ENCODE data around the gene EOLA1. TPM values are rescaled to one million over a fixed set of nuclear protein-coding genes. Genes with fewer than 3 reads are reported as not detected.

EOLA1 gene
- total and polyA plus RNA-seq, 2 experiments from 2014 or later, result 2.5 to 3.3 TPM

- TF ChIP-seq, protein P1, sequence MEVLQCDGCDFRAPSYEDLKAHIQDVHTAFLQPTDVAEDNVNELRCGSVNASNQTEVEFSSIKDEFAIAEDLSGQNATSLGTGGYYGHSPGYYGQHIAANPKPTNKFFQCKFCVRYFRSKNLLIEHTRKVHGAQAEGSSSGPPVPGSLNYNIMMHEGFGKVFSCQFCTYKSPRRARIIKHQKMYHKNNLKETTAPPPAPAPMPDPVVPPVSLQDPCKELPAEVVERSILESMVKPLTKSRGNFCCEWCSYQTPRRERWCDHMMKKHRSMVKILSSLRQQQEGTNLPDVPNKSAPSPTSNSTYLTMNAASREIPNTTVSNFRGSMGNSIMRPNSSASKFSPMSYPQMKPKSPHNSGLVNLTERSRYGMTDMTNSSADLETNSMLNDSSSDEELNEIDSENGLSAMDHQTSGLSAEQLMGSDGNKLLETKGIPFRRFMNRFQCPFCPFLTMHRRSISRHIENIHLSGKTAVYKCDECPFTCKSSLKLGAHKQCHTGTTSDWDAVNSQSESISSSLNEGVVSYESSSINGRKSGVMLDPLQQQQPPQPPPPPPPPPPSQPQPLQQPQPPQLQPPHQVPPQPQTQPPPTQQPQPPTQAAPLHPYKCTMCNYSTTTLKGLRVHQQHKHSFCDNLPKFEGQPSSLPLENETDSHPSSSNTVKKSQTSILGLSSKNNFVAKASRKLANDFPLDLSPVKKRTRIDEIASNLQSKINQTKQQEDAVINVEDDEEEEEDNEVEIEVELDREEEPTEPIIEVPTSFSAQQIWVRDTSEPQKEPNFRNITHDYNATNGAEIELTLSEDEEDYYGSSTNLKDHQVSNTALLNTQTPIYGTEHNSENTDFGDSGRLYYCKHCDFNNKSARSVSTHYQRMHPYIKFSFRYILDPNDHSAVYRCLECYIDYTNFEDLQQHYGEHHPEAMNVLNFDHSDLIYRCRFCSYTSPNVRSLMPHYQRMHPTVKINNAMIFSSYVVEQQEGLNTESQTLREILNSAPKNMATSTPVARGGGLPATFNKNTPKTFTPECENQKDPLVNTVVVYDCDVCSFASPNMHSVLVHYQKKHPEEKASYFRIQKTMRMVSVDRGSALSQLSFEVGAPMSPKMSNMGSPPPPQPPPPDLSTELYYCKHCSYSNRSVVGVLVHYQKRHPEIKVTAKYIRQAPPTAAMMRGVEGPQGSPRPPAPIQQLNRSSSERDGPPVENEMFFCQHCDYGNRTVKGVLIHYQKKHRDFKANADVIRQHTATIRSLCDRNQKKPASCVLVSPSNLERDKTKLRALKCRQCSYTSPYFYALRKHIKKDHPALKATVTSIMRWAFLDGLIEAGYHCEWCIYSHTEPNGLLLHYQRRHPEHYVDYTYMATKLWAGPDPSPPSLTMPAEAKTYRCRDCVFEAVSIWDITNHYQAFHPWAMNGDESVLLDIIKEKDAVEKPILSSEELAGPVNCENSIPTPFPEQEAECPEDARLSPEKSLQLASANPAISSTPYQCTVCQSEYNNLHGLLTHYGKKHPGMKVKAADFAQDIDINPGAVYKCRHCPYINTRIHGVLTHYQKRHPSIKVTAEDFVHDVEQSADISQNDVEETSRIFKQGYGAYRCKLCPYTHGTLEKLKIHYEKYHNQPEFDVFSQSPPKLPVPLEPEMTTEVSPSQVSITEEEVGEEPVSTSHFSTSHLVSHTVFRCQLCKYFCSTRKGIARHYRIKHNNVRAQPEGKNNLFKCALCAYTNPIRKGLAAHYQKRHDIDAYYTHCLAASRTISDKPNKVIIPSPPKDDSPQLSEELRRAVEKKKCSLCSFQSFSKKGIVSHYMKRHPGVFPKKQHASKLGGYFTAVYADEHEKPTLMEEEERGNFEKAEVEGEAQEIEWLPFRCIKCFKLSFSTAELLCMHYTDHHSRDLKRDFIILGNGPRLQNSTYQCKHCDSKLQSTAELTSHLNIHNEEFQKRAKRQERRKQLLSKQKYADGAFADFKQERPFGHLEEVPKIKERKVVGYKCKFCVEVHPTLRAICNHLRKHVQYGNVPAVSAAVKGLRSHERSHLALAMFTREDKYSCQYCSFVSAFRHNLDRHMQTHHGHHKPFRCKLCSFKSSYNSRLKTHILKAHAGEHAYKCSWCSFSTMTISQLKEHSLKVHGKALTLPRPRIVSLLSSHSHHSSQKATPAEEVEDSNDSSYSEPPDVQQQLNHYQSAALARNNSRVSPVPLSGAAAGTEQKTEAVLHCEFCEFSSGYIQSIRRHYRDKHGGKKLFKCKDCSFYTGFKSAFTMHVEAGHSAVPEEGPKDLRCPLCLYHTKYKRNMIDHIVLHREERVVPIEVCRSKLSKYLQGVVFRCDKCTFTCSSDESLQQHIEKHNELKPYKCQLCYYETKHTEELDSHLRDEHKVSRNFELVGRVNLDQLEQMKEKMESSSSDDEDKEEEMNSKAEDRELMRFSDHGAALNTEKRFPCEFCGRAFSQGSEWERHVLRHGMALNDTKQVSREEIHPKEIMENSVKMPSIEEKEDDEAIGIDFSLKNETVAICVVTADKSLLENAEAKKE (CRISPR knock-in tag; IDR thresholded peaks at IDR 0.05), result no peak
- TF ChIP-seq ZNF114 (CRISPR knock-in tag; IDR thresholded peaks at IDR 0.05) (no peak), REST (IDR thresholded peaks at IDR 0.05; ENCODE audit: unreplicated experiment) (no peak), CREB1 (CRISPR knock-in tag; IDR thresholded peaks at IDR 0.05; ENCODE audit: low read depth) (no peak)
These were observed 19.4 kb upstream of the EOLA1 start (continued) for GRCh38 chrX:149521438-149521837.

GRCh38 chrX:149522916-149523315, 17.9 kb upstream of the EOLA1 start:
- H3K4me1 Mint-ChIP-seq, result peaks cover 12% of the 10 kb centered on the region; the same call in 2 of the 3 replicates
- no peaks in the 10 kb centered on the region for H3K36me3 Mint-ChIP-seq (ENCODE audit: low read depth)
- Histone ChIP-seq H3K27me3 (ENCODE audit: insufficient read depth) (no peaks in the 10 kb centered on the region), H3K9me2 (ENCODE audit: insufficient read depth) (no peaks in the 10 kb centered on the region), H3K79me2 (replicated peaks; ENCODE audit: insufficient read depth) (no peaks in the 10 kb centered on the region), H3F3A (replicated peaks; ENCODE audit: low read depth) (no peaks in the 10 kb centered on the region), H3K27ac (ENCODE audit: low read depth) (no peak overlapping the region), H3K36me3 (ENCODE audit: insufficient read depth) (no peaks in the 10 kb centered on the region), H2AFZ (no peak overlapping the region), H3K4me3 (no peak overlapping the region), H3K4me1 (ENCODE audit: insufficient read depth) (no peaks in the 10 kb centered on the region), H4K20me1 (replicated peaks; ENCODE audit: insufficient read depth) (no peaks in the 10 kb centered on the region), H3K4me2 (no peak overlapping the region)
- no peak for DNase-seq (ENCODE audit: low spot score)
- no peaks in the 10 kb centered on the region for H3K9me3 Mint-ChIP-seq
- no peak for ATAC-seq
- H3K4me3 Mint-ChIP-seq, result no peak overlapping the region
- H3K27ac Mint-ChIP-seq, result no peak overlapping the region
- peaks cover 4% of the 10 kb centered on the region for H3K27me3 Mint-ChIP-seq (ENCODE audit: insufficient read depth, low read depth, poor library complexity)
- TF ChIP-seq CREB1 (CRISPR knock-in tag; IDR thresholded peaks at IDR 0.05; ENCODE audit: low read depth) (no peak), ZNF114 (CRISPR knock-in tag; IDR thresholded peaks at IDR 0.05) (no peak), JUNB (IDR thresholded peaks at IDR 0.05; ENCODE audit: unreplicated experiment) (no peak), POLR2AphosphoS5 (IDR thresholded peaks at IDR 0.05; ENCODE audit: low read depth) (no peak), EZH2phosphoT487 (IDR thresholded peaks at IDR 0.05; ENCODE audit: unreplicated experiment) (no peak), EZH2 (IDR thresholded peaks at IDR 0.05; ENCODE audit: low read depth, unreplicated experiment) (no peak), ZNF331 (CRISPR knock-in tag; IDR thresholded peaks at IDR 0.05; ENCODE audit: low read depth) (no peak)
- TF ChIP-seq, protein P2, sequence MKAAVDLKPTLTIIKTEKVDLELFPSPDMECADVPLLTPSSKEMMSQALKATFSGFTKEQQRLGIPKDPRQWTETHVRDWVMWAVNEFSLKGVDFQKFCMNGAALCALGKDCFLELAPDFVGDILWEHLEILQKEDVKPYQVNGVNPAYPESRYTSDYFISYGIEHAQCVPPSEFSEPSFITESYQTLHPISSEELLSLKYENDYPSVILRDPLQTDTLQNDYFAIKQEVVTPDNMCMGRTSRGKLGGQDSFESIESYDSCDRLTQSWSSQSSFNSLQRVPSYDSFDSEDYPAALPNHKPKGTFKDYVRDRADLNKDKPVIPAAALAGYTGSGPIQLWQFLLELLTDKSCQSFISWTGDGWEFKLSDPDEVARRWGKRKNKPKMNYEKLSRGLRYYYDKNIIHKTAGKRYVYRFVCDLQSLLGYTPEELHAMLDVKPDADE (IDR thresholded peaks at IDR 0.05), result no peak

Measured in GM23338 (cell line).